IPS-18c (cell line): Measurements from ENCODE around the gene DUSP15.

Experiments
- H3K4me3 ChIP-seq: 2 replicates; pipeline ENCODE4 v1.7.0; 2013; ENCODE audit warnings: low read depth, mild to moderate bottlenecking, low read length, moderate library complexity; ENCODE audit not compliant: insufficient read depth
- H3K9me3 ChIP-seq: one replicate; pipeline ENCODE4 v1.6.1; 2013; ENCODE audit warnings: mild to moderate bottlenecking, low read length, moderate library complexity; ENCODE audit not compliant: control insufficient read depth, insufficient read depth

The DUSP15 gene

DNA sequence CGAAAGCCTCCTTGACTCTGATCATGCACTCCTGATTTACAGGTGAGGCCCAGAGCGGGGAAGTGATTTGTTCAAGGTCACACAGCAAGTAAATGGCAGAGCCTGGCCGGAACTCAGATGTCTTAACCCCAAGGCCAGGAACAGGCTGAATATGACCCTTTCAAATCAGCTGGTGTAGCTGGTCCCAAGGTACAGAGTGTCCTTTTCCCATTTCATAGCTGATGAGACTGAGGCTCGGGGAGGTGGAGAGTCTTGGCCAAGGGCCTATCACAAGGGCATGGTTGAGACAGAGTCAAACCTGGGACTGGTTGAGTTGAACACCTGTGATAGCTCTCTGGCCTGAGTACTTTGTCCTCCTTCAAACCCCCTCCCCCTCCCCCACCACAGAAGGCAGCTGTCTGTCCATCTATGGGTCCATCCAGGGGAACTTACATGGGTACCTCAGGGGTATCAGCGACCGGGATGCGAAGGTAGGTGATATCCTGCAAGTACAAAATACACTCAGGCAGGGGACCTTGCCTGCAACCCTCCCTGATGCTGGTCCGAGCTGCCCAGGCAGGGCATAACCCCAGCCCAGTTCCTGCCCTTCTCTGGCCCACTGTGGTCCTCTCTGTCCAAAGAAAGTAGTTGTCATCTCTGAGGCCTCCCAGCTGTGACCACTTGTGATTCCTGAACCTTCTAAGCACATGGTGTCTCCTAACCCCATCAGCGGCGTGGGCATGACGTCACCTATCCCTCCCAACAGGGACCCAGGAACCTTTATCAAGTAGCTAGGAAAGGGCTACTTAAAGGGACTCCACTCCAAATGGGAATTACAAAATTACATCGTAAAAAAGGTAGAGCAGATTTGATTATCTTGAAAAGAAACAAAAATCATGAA lies 5.6 kb downstream of the DUSP15 start:
- H3K9me3 ChIP-seq, result no peaks in the 10 kb centered on the region
- H3K4me3 ChIP-seq, result no peak overlapping the region

DNA sequence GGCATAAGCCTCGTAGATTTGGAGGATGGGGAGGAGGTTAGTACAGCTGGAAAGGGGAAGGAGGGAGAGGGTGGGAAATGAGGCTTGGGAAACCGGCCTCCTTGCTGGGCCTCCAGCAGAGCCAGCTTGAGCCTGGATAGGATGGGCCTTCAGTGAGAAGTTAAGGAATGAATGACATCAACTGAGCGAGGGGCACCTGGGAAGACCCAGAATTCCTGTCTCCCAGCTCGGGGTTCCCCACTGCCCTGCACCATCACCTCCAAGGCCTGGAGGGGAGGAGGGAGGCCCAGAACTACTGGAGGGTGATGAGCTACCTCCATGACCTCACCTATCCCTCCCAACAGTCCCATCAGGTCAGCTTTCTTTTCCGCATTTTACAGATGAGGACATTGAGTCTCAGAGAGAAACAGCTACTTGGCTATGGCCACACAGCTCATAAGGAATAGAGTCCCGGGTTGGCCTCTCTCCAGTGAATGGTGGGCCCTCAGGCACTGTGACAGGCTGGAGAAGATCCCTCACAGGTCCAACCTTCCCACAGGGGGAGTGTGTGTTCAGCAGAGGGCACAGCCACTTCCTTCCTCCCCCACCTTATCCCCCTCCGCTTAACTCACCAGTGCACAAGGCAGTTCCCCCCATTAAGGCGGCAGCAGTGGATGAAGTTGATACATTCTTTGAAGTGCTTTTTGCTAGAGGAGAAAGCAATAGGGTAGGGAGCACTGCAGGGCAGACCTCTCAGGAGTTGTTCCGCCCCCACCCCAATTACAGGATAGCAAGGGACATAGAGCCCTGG lies 6.8 kb downstream of the DUSP15 start:
- no peaks in the 10 kb centered on the region for H3K9me3 ChIP-seq
- H3K4me3 ChIP-seq, result no peak overlapping the region

DNA sequence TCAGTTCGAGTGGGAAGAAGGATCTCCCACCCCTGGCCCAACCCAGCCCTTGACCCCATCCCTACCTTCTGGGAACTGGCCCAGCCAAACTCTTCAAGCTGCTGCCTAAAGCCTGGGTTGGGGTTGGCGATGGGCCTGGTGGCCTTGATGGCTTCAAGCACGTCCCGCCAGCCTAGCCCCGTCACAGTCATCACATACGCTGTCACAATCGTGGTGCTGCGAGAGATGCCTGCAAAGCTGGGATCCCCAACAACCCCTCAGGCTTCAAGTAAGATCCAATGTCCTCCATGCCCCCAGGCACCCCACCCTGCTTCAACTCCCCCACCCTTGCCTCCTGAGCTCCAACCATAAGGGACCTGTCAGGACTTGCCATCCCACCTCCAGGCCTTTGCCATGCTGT lies 7.8 kb downstream of the DUSP15 start:
- Histone ChIP-seq H3K4me3 (0 out of 2 replicates have a peak overlapping the region, but pooled peaks have one; percentile 32), H3K9me3 (no peaks in the 10 kb centered on the region)

DNA sequence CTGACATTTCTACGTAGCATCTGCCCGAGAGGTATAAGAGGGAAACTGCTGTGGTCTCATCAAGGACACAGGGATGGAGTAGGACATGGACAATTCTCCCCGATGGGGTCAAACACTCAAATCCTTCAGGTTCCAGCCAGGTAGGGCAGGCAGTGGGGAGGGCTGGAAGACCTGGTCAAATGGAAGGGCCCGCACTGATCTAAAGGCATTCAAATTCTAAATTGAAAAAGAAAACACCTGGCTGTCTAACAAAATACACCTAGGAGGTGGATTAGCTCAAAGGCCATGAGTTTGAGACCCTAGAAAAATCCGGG lies 8.2 kb downstream of the DUSP15 start:
- Histone ChIP-seq H3K9me3 (no peaks in the 10 kb centered on the region), H3K4me3 (peak overlapping the region; percentile 32)

DNA sequence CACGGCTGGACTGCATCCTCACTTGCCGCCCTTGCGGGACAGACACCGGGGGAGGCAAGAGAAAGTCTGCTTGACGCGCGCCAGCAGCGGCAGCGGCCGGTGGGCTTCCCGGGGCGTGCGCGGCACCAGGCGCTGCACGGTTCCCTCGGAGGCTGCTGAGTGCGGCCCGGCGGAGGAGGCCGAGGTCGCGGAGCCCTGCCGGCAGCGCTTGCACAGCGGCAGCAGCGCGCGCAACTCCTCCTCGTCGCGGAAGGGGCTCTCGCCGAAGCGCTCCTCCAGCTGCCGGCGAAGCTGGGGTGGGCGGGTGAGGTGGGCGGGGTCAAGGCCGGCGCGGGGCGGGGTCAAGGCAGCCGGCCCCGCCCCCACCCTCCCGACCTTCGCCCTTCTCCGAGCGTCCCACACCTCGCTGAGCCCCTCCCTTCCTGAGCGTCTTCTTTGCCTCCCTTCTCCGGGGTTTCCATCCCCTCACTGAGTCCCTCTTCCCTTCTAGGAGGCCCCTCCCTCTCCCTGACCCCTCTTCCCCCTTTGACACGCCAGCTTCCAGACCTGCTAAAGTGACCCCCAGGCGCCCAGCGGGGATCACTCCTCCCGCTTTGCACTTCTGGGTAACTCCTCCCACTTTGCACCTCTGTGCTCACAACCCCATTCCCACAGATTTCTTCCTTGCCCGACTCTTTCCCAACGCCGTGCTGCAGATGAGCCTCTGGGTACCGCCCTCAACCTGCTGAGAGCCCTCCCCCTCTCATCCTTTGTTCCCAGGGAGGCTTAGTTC lies 8.8 kb downstream of the DUSP15 start:
- H3K9me3 ChIP-seq, result no peaks in the 10 kb centered on the region
- H3K4me3 ChIP-seq, result peak overlapping the region; percentile 92

DNA sequence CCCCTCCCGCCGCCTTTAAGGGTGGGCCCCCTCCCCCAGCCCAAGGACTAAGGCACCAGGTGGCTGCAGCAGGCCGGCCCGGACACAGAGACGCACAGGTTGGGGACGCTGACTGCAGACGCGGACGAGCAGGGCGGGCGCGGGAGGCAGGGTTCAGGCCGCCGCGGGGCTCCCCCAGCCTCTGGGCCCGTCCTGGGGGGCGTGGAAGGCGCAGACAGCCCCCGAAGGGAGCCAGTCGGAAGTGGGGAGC lies 9.3 kb downstream of the DUSP15 start:
- Histone ChIP-seq H3K9me3 (no peaks in the 10 kb centered on the region), H3K4me3 (peak overlapping the region; percentile 92)

DNA sequence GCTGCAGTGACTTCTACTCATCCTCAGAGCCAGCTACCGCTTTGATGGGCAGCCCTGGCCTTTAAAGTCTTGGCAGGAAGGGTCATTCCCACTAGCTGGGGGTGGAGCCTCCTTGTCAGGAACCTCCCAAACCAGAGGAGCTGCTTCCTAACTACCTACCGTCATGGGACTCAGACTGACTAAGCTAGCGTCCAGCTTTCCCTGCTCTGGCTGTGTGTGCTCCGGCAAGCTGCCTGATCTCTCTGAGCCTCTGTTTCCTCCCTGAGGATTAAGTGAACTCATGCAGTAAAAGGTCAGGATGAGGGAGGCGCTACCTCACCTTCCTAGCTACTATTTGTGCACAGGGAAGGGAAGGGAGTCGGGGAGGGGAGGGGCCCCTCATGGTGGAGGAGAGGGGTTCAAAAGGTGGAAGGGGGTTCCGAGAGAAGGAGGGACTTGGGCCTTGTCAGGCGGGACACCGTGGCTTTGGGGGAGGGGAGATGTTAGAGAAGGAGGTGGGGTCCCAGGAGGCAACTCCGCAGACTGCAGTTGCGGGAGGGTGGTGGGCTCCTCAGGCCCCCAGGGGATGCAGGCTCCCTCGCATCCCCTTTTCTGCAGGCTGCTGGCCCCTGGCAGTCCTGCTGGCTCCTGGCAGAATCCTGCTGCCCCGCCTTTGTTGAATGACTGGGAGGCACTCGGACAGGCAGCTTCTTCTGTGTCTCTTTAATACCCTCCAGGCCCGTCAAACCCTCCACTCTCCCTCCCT lies 9.8 kb downstream of the DUSP15 start:
- peak overlapping the region; percentile 92 for H3K4me3 ChIP-seq

DNA sequence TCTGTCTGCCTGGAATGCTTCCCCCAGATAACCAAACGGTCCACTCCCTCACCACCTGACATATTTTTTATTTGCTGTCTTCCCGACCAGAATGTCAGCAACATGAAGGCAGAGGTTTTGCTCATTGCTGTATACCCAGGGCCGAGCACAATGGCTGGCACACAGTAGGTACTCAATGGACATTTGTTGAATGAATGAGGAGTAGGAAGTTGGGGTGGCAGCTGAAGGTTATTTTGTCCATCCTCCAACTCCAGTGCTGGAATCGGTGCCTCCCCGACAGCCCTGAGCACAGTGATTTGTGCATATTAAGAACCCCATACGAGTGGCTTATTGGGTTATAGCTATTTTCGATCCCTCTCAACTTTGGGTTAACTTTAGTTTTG lies 10.3 kb downstream of the DUSP15 start:
- Histone ChIP-seq H3K9me3 (no peaks in the 10 kb centered on the region), H3K4me3 (peak overlapping the region; percentile 92; the same call in 1 of the 2 replicates)

More for the DNA sequence above, 9.8 kb downstream of the DUSP15 start:
- no peaks in the 10 kb centered on the region for H3K9me3 ChIP-seq

DNA sequence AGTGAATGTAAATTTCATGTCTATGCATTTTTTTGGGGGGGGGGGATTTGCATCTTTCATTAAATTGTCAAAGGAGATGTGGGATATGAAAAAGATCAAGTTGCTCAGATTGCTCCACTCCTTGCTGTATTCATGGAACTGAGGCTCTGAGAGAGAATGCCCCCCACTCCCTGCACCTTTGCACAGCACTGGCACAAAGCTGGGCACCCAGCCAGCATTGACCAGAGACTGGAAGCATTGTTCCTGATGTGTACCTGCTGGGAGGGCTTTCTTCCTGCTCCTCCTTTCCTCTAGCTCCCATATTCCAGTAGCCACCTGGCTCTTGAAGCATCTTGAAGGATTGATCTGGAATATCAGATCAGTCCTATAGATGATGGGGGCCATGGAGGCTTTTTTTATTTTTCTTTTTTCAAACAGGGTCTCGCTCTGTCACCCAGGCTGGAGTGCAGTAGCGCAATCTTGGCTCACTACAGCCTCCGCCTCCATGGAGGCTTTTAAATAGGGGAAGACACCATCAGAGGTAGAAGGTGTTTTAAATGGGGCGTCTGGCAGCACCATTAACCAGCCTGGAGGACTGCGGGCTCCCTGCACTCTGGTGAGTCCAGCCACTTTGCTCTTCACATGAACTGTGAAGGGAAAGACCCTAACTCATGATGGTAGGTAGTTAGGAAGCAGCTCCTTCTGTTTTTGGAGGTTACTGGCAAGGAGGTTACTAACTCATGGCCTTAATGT lies 10.9 kb downstream of the DUSP15 start:
- Histone ChIP-seq H3K4me3 (no peak overlapping the region), H3K9me3 (no peaks in the 10 kb centered on the region)

DNA sequence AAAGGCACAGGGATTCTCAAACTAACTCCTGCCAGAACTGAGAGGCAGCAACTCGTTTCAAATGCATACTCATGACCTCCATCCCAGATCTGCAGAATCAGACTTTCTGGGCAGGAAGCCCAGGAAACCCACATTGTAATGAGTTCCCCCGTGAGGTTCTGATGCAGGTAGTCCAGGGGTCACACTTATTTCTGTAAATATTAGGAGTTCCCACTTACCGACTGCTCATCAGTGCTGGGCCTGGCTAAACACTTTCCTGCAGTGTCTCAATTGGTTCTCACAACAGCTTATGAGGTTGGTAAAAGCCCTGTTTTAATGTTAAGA lies 11.6 kb downstream of the DUSP15 start:
- no peaks in the 10 kb centered on the region for H3K9me3 ChIP-seq
- H3K4me3 ChIP-seq, result no peak overlapping the region

DNA sequence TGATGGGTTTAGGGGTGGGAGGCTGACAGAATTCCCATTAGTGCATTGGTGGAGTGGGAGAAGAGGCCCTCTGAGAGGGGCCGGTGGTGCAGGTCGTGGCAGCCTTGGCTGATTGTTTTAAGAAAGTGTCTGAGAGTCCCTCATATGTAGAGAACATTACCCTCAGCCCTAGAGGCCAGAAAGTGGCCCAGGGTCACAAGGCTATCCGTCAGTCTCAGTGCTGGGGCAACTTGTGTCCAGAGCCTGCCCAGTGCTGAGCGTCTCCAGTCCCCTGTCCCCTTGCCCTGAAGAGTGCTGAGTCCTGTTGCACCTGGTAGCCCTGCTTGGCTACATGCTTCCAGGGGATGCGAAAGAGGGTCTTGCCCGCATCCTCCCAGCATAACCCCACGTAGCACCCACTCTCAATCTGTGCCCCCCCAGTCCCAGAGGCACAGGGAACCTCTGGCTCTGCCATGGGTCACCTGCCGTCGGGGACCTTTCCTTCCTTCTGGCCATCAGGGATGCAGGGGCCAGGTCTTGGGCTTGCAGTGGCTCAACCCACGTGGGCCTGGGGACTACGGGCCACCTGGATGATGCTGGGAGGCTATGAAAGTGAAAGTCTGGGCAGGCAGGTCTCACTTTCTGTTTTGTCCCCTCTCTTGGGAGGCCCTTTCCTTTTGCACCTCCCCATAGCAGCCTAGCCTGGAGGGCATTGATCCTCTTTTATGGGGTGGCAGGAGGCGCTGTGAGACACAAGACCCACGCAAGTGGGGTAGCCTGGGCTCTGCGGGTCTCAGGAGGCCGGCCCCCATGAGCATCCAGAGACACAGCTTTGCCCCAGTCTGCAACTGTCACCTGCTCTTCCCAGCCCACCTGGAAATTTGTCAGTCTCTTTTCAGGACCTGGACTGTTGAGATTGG lies 12.2 kb downstream of the DUSP15 start:
- H3K9me3 ChIP-seq, result no peaks in the 10 kb centered on the region
- H3K4me3 ChIP-seq, result no peak overlapping the region

DNA sequence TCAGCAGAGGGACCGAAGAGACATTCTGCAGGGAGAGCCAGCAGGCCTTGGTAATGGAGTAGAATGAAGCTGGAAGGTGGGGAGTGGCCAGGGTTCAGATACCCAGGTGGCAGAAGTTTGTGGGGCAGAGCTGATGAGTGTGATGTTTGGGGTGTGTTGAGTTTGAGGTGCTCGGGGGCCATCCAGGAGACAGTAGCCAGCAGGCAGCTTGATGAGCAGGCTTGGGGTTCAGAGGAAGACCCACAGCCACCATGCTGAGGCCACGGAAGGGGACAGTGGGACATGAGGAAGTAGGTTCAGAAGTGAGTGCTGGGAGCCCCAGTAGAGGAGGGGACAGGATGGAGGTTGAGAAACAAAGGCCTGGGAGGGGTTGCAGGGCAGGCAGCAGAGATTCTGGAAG lies 13.8 kb downstream of the DUSP15 start:
- Histone ChIP-seq H3K9me3 (no peaks in the 10 kb centered on the region), H3K4me3 (no peak overlapping the region)

DNA sequence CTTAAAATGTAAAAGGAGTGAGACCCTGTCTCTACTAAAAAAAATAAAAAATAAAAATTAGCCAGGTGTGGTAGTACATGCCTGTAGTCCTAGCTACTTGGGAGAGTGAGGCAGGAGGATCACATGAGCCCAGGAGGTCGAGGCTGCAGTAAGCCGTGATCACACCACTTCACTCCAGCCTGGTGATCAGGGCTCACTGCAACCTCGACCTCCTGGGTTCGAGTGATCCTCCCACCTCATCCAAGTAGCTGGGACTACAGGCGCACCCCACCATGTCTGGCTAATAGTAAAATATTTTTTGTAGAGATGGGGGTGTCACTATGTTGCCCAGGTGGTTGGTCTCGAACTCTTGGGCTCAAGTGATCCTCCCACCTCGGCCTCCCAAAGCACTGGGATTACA lies 16.8 kb downstream of the DUSP15 start:
- no peaks in the 10 kb centered on the region for H3K9me3 ChIP-seq
- H3K4me3 ChIP-seq, result no peak overlapping the region

DNA sequence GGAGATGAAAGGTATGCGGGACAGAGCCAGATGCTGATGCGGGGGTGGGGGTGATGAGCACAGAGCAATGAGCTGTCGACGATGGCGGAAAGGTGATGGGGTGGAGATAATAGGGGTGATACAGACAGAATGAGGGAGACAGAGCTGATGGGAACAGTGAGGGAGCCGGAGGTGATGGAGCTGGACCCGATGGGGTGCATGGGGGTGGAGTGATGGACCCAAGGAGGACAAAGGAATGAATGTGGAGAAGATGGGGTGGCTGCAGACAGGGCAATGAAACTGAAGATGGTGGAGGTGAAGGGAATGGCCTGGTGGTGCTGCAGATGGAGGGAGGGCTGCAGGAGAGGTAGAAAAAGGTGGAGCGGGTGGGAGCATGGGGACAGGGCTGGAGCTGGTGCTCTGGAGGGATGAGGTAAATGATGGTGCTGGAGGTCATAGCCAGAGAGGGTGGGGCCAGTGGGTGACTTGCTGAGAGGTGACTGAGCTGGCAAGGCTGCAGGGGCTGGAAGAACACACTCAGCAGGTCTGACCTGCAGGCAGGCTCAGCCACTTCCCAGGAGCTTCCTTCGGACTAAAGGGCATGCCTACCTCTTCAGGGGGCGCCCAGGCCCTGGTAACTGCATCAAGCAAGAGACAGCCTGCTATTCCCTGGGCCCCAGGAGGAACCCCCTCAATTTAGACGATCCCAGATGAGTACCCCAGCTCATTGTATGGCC lies 18.9 kb downstream of the DUSP15 start:
- H3K4me3 ChIP-seq, result no peak overlapping the region
- H3K9me3 ChIP-seq, result no peaks in the 10 kb centered on the region

DNA sequence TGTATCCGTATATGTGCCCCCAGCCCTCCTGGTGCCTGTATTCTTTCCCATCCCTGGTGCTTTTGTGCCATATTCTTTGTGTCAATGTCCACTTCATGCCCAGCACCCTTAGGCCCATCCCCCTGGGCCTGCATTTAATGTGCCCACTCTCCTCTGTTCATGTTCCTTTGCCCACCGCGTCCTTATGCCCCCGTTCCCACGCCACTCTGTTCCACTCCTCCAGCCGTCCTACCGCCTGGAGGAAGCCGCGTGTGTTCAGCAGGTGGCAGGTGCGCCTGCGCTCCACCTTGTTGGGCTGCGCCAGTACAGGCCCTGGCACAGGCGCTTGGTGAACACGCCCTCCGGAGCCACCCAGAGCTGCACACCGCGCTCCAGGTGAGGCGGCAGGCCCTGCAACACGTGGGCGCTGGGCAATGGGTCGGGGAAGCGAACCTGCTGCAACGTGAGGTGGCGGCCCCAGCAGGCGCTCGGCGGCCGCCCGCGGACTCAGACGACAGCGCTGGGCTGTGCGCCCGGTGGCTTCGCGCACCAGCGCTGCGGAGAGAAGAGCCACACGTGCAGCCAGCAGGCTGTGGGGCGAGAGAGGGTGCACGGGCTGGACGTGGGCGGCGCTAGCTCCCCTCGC lies 20.9 kb downstream of the DUSP15 start:
- no peak overlapping the region for H3K4me3 ChIP-seq

More for the DNA sequence above, 20.9 kb downstream of the DUSP15 start:
- H3K9me3 ChIP-seq, result no peaks in the 10 kb centered on the region
